Fibroblast of skin of scalp (primary cell): ENCODE measurements around the gene PHF13.
"Not testable (repeated sequence)": the region's sequence is repeated elsewhere in the genome, so short reads cannot be mapped to it uniquely, and the experiment has no call there.

Experiments used
- DNase-seq: peaks from one replicate; pipeline ENCODE4 v3.0.0-alpha.2; 2013

The PHF13 gene

DNA sequence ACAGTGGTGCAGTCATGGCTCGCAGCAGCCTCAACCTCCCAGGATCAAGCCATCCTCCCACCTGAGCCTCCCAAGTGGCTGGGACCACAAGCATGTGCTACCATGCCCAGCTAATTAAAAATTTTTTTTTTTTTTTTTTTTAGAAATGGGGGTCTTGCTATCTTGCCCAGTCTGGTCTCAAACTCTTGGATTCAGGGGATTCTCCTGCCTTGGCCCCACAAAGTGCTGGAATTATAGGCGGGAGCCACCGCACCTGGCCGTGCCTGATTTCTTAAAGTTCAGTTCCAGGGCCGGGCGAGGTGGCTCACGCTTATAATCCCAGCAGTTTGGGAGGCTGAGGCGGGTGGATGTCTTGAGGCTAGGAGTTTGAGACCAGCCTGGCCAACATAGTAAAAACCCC is 17.5 kb downstream of the PHF13 start:
- no peak for DNase-seq

DNA sequence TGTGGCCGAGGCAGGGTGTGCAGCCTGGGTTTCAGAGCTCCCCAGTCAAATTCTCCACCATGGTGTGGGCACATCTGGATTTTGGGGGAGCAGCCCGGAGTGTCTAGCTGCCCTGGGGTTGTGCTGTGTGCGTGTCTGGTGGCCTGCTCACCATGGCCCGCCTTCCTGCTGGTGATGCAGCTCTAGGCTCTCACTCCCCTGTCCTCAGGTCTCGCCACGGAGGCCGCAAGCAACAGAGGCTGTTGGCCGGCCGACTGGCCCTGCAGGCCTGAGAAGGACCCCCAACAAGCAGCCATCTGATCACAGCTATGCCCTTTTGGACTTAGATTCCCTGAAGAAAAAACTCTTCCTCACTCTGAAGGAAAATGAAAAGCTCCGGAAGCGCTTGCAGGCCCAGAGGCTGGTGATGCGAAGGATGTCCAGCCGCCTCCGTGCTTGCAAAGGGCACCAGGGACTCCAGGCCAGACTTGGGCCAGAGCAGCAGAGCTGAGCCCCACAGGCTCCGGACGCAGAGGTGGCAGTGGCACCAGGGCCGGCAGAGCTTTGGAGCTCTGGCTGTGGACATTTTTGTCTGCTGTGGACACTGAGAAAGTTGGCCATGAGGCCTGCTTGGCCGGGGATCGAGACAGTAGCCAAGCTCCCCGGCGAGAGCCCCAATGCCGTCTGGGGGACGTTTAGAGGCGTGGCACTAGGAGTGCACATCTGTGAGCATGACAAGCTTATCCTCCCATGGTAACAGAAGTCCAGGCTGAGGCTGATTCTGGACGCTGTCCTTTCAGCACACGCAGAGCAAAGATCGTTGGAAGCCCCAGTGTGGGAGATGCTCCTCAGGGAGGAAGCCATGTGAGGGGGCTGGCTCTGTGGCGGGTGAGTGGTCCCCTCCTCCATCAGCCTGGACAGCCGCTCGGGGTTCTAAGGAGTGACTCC is 19.3 kb downstream of the PHF13 start:
- no peak for DNase-seq

DNA sequence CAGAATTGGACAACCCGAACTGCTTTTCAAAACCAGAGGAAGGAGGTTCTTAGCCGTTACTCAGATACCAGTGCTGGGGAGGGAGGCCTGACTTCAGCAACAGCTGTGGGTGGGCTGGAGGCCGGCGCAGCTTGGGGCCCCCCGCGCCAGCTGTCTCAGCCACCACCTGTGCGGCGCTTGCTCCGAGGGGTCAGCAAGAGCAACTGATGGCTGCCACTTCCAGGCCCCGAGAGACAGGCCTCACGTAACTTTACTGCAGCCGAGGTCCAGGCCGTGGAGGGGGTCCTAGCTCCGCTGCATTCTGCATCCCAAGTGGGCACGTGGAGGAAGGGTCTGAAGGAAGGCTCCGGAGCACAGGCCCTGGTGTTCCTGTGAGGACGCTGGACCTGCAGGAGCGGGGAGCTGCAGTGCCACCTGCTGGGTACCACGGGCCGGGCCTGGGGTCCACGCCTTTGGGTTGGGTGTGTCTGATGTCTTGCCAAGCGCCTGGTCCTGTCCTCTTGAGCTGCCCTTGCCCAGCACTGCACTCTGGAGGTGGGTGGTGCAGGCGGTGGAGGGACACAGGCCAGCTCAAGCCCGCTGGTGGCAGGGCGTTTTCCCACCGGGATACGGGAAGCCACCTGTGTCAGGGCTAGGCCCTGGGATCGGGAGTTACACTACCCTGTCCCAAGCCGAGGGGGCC is 21.0 kb downstream of the PHF13 start:
- DNase-seq = peak; percentile 25

DNA sequence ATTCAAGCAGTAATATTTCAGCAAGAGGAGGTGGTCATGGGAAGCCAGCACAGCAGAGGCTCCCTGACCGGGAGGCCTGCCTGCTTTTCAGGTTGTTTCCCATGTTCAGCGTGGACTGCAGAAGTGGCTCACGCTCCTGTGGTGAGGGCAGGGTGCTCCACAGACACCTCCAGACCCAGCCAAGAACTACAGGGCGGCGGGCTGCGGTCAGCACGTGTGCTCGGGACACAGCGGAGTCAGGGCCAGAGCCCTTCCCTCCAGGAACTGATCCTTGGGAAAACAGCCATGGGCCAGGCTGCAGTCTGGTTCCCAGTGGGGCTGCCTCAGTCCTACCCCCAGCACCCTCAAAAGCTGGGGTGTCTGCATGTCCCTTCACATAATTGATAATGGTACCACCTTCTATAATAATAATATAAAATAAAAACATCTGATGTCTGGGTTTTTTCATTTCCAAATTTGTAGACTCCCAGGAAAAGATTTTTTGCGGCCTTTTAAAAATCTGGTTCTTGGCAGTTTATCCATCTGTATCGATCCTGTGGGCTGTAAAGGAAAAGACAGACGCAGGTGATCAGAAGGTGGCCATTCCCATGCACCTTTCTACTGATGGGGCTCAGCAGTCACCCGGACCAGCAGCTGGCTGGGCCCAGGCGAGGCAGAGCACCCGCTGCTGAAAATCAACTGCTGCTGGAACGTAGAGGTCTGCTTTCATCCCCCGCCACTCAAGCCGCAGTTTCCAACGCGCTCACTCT is 21.8 kb downstream of the PHF13 start:
- no peak for DNase-seq

DNA sequence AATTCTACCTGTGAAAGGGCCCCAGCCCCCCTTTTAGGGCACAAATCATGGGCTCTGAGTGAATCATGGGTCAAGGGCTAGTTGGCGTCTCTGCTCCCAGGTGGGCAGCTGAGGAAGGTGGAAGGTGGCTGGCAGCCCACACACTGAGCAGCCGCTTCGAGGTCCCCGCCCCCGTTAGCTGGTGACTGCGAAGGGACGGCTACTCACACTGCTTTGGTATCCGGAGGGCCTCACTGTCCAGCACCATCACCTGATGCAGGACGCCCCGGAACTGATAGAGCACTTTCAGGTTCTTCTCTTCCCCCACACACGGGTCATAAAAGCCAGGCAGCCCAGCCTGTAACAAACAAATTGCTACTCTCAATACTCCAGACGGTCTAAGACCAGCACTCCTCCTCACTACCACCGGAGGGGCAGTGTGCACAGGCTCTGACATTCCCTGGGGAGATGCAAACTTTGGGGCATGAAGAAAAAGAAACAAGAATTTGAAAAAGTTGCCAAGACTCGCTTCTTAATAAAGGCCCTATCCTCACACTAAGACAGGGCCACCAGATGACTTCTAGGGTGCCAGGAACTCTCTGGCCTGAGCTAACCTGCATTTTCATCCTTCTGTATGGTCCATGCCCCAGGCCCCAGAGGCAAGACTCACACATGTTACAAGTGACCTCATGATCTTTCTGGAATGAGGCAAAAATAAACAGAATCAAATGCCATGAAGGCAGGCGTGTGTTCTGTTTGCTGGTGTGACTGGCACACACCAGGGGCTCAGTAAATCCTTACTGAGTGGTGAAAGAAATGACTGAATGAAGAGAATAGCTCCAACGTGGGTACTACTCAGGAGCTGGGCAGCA is 22.6 kb downstream of the PHF13 start:
- peak; percentile 22 for DNase-seq

DNA sequence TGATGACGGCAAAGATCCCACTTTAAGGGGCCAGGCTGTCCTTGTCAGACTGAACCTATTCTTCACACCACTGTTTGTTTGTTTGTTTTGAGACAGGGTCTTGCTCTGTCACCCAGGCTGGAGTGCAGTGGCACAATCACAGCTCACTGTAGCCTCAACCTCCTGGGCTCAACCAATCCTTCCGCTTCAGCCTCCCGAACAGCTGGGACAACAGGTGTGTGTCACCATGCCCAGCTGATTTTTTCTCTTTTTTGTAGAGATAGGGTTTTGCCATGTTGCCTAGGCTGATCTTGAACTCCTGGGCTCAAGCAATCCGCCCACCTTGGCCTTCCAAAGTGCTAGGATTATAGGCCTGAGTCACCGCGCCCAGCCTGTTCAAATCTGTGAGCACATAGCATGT is 23.2 kb downstream of the PHF13 start:
- not testable (repeated sequence) for DNase-seq

DNA sequence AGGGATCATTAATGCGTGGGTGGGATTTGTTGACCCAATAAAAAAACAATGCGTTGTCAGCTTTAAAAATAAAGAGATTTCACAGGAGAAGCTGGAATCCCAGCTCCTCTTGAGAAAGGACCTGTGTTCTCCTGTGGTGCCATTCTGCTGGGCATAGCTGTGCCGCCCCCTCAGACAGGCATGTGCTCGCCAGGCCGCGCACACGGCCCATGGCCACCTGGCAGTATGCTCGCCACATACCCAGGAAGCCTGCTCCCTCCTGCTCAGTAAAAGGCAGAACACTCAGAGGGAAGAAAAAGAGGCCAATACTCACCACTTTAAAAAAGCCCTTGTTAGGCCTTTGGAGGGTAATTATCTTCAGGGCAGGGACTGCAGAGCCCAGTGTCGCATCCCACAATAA is 24.2 kb downstream of the PHF13 start:
- DNase-seq = no peak

DNA sequence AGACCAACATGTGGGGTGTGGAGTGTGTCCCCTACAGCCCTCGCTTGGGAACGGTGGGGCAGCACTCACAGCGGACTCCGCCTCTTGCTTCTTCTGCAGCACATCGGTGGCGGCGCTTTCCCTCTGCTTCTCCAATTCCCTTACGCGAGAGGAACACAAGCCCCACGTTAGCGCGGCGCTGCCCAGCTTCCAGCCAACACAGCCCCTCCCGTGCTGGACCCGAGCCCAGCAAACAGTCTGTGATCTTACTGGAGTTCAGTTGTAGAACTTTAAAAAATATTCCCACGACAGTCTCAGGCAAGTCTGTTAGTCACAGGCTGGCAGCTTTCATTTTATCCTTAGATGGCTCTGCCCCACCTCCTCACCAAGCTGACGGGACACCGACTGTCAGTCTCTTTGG is 24.7 kb downstream of the PHF13 start:
- DNase-seq = peak; percentile 42

DNA sequence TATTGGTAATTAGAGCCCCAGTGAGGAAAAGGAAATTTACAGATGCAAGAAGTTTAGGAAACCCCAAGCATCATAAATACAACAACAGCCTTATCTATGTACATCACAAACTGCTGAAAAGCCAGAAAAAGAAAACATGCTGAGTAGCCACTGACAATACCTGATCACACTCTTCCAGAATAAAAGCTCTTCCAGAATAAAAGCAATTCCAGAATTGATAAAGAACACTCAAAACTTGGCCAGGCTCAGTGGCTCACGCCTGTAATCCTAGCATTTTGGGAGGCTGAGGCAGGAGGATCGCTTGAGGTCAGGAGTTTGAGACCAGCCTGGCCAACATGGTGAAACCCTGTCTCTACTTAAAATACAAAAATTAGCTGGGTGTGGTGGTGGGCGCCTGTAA is 27.3 kb downstream of the PHF13 start:
- not testable (repeated sequence) for DNase-seq

DNA sequence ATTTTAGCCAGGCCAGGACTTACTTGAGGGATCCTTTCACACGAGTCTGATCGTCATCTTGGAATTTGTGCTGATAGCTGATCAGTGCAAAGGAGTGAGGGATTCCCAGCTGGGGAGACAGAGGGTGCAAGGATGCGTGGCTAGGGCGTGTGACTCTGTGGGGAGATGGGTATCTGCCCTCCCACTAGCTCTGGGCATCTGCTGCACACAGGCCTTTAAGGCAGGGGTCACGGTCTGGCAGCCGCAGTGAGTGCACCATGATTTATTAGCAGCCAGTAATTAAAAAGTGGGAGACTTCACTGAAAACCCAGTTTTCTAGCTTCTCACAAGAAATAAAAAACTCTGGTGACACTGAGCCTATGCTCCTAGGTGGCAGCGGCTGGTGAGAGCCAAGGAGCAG is 31.5 kb downstream of the PHF13 start:
- no peak for DNase-seq

DNA sequence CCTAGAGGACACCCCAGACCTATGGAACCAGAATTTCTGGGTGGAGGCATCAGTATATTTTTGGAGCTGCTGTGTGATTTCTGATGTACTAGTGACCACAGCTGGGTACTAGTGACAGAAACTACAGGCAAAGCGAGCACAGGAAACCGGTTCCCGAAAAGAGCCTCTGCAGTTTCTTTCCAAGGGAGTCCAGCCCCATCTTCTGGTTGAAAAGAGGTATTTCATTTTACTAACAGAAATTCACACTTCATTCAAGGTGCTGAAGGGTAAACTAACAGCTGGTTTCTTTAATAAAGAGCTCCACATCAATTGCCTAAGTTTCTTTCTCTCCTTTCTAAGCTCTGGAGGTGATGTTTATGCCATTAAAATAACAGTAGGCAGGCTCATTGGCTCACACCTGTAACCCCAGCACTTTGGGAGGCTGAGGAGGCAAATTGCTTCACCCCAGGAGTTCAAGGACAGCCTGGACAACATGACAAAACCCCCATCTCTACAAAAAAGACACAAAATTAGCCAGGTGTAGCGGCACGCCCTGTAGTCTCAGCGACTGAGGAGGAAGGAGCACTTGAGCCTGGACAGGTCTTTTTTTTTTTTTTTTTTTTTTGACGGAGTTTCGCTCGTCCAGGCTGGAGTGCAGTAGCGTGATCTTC is 33.1 kb downstream of the PHF13 start:
- DNase-seq = peak; percentile 59

DNA sequence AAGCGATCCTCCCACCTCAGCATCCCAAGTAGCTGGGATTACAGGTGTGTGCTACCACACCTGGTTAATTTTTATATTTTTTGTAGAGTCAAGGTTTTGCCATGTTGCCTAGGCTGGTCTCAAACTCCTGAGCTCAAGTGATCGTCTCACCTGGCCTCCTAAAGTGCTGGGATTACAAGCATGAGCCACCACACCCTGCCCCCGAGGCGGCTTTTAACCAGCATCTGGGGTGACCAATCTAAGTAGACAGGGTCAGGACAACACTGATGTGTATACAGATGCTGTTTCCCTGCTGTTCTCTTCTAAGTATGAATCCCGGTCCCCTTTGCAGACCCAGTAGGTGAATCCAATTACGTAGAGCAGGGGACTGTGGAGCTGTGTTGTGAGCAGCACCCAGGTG is 35.0 kb downstream of the PHF13 start:
- DNase-seq = no peak

DNA sequence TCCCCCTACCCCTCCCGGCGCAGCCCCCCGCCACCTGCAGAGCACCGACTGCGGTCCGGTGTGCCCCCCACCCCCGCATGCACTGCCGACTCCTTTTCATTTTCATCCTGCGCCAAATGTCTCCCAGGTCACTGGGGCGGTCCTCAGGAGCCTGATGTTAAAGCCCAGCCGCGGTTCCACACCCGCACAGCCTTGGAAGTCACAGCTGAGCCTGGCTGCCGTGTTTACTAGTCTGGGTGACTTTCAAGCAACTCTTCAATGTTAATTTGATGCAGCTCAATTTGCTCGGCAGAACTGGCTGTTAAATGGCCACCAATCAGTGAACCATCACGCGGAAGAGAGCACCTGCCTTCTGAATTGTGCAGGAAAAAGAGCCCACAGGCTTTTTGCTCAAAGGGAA is 38.4 kb downstream of the PHF13 start:
- no peak for DNase-seq

DNA sequence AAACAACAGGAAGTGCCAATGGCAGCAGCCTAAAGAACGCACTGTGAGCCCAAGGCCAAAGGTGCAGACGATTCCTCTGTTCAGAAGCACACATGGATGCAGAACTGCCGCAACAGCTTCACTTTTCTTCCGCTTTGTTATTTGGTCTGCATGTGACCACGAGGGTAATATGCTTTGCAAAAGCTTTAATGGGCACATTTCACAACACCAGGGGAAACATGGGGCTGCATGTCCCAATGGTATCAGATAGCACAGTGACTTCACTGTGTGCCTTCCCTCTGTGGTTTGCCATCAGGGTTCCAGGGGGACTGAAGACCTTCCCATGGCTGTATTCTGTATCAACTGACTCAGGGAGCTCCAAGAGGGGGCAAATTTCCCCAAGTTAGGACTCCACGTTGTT is 39.5 kb downstream of the PHF13 start:
- DNase-seq = no peak

DNA sequence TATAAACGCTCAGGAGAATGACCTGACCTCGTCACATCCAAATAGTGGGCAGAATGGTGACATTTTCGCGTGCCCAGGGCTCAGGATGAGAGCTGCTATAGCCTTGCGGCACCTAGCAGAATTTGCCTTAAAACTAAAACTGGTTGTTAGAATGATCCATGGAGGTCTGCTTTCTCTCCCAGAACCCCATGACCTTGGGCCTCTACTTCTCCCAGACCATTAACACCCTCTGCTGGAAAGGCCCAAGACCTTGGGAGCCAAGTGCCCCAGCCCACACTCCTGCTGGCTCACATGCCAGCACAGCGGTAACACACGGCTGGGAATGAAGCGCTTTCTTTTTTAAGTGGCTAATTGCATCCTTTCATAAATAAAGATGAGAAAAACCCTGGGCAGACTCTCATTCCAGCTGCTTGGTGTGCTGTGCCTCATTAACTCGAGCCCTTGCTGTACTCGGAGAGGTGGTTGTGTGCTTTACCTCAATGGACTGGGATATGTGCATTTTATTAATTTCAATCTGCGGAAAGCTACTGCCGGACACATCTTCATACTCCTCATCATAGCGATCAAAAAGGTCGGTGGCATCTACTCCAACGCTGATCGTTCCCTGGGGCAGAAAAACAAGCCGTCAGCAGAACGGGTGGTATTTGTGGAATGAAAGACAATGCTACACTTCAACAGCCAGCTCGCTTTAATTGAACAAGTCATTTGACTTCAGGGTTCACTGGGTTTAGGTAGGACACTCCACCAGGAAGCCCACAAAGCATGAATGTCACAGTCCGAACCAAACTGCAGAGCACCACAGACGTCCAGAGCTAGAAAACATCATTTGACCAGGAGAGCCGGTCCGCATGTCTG is 40.1 kb downstream of the PHF13 start:
- no peak for DNase-seq

DNA sequence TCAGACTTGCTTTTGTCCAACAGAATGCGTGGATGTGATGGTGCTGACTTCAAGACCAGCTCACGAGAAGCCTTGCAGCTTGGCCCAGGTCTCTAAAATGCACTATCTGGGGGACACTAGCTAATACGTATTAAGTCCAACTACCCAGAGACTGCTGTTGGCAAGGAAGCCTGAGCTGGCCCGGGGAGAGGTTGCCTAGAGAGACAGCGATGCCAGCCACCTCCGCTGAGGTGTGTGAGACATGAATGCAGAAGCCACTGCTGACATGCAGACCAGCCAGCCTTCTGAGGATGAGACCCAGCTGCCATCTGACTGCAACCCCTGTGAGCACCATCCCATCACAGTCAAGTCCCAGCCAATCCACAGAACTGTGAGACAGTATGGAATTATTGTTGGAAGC is 43.6 kb downstream of the PHF13 start:
- DNase-seq = no peak

DNA sequence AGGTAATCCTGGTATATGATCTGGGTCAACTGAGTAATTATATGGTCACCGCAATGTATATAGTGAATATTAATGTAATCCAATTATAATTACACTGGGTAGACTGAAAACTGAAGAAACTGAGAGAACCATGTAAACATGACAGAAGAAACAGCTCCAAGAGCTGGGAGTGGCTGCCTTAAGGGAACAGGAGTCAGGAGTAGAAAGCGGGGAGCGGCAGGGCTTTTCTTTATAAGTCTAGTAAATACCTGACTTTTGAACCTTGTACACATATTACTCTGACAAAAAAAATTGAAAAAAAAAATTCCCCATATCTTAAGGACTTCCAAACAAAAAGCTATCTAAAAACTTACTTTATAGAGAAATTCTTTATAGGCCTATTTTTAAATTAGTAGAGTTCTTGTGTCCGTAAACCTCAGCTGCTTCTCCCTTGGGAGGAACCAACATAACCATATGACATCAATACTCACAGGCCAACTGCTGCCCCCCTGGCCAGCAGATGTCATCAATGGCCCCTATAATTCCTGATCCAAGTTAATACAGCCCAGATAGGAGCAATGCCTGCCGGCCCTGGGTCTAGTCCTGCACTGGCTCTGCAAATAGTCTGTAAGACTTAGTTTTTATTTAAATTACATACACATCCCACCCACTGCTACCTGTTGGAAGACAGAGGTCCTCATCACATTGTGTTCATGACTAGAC is 45.0 kb downstream of the PHF13 start:
- peak; percentile 15 for DNase-seq

DNA sequence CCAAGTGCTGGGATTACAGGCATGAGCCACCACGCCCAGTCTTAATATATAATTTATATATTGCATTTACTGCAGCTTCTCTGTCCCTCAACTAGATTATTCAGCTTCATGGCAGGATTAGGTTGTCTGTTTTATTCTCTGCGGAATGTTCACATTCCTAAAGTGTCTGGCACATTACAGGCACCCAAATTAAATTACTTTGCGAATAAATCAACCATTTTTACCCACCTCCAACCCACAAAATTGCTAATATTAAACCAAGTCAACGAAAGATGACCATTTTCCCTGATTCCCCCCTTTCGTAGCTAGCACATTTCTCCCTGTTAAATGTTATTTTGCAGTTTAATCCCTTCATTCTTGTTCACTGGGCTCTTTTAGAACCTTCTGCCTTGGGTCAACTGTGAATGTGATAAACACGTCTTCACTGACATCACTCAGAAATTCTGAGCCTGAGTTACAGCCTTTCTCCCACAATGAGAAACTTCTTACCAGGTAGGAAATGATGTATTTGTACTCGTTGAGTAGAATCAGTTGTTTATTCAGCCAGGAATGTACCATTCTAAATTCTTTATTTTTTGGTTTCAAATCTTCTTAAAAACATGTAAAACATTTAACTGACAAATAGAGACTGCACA is 47.0 kb downstream of the PHF13 start:
- DNase-seq = no peak

DNA sequence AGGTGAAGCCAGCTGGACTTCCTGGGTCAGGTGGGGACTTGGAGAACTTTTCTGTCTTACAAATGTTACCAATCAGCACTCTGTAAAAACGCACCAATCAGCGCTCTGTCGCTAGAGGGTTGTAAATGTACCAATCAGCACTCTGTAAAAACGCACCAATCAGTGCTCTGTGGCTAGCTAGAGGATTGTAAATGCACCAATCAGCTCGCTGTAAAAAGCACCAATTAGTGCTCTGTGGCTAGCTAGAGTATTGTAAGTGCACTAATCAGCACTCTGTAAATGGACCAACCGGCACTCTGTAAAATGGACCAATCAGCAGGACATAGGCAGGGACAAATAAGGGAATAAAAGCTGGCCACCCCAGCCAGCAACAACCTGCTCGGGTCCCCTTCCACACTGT is 48.9 kb downstream of the PHF13 start:
- DNase-seq = not testable (repeated sequence)

DNA sequence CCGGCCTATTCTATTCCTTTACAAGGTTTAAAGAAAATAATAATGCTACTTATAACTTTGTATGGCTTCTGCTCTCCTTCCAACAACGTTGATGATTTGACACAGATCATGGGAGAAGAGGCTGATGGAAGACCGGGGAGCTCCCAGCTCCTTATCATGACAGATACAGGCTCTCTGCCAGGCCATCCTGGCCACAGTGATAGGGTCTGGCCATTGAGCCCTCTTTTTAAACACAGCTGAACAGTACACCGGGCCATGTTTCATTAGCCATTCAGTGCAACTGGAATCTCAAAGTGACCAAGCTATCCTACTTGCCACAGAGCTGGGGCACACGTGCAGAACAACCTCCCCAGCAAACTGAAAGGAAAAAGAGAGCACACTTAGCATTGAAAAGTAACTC is 53.2 kb downstream of the PHF13 start:
- no peak for DNase-seq
